Naive B cell (primary cell): ENCODE measurements around the gene LINC00237. TPM values are rescaled to one million over a fixed set of nuclear protein-coding genes. Genes with fewer than 3 reads are reported as not detected.

Experiments
- ATAC-seq, 2 donors: fragments of 150-1000 bp; cut with Tn5 transposase; 2 replicates each; pipeline ENCODE4 v1.10.0; 2021; ENCODE audit warnings: low read depth in 2 of 2, mild to moderate bottlenecking in 2 of 2, moderate library complexity in 2 of 2
- DNase-seq: peaks from one replicate; pipeline ENCODE4 v3.0.0; 2022
- H3K27ac Mint-ChIP-seq, 6 donors: one replicate each; pipeline ENCODE4 v1.8.0; 2020 to 2022; ENCODE audit warnings: mild to moderate bottlenecking in 6 of 6, mixed read lengths in 6 of 6, moderate library complexity in 5 of 6, inconsistent platforms in 2 of 6
- H3K27me3 Mint-ChIP-seq, 3 donors: one replicate each; pipeline ENCODE4 v1.8.0; 2021 to 2022; ENCODE audit warnings: mixed read lengths in 3 of 3, mild to moderate bottlenecking in 1 of 3
- H3K36me3 Mint-ChIP-seq, 2 donors: one replicate each; pipeline ENCODE4 v1.8.0; 2020 to 2022; ENCODE audit warnings: mixed read lengths in 2 of 2, inconsistent platforms in 1 of 2, mild to moderate bottlenecking in 1 of 2
- H3K4me1 Mint-ChIP-seq, 3 donors: one replicate each; pipeline ENCODE4 v1.8.0; 2020 to 2022; ENCODE audit warnings: mixed read lengths in 3 of 3, inconsistent platforms in 1 of 3, mild to moderate bottlenecking in 1 of 3, moderate library complexity in 1 of 3
- H3K4me3 Mint-ChIP-seq, 8 donors: one replicate each; pipeline ENCODE4 v1.8.0; 2020 to 2022; ENCODE audit warnings: mild to moderate bottlenecking in 8 of 8, mixed read lengths in 8 of 8, moderate library complexity in 8 of 8, inconsistent platforms in 2 of 8
- H3K9me3 Mint-ChIP-seq, 7 donors: one replicate each; pipeline ENCODE4 v1.8.0; 2020 to 2022; ENCODE audit warnings: mixed read lengths in 7 of 7, mild to moderate bottlenecking in 5 of 7, inconsistent platforms in 2 of 7, moderate library complexity in 1 of 7
- polyA plus RNA-seq, 6 donors: library from polyadenylated mRNA; unstranded; fragments of 300-500 nt; fragmentation: Illumina TruSeq; gene quantifications; one replicate each; pipeline ENCODE4 v1.2.3, GENCODE V29; 2021; ENCODE audit warnings: low read depth in 6 of 6

The LINC00237 gene
- polyA plus RNA-seq, 6 donors from 2014 or later, result 0.29 to 0.70 TPM; not detected in 4

- no peaks in the 10 kb centered on the region for H3K27me3 Mint-ChIP-seq
- DNase-seq (no peak), ATAC-seq (no peak)
- no peak overlapping the region for H3K4me3 Mint-ChIP-seq
- H3K4me1 Mint-ChIP-seq, result no peaks in the 10 kb centered on the region
- peaks cover 16 to 27% of the 10 kb centered on the region in 2 donors for H3K36me3 Mint-ChIP-seq
- peak overlapping the region in 1 of 6 donors; percentile 39 for H3K27ac Mint-ChIP-seq
- H3K9me3 Mint-ChIP-seq, result no peaks in the 10 kb centered on the region
Observed at GRCh38 chr20:21134883-21135493, 28.8 kb upstream of the LINC00237 start.

GRCh38 chr20:21133917-21134622, 27.9 kb upstream of the LINC00237 start:
- Mint-ChIP-seq H3K4me1 (no peaks in the 10 kb centered on the region), H3K27ac (no peak overlapping the region), H3K9me3 (no peaks in the 10 kb centered on the region), H3K27me3 (no peaks in the 10 kb centered on the region), H3K4me3 (no peak overlapping the region), H3K36me3 (peaks cover 14 to 25% of the 10 kb centered on the region in 2 donors)
- ATAC-seq (no peak), DNase-seq (no peak)

GRCh38 chr20:21133404-21133803, 27.2 kb upstream of the LINC00237 start:
- Mint-ChIP-seq H3K27me3 (no peaks in the 10 kb centered on the region), H3K9me3 (no peaks in the 10 kb centered on the region), H3K27ac (peak overlapping the region in 1 of 6 donors; percentile 21), H3K4me3 (no peak overlapping the region), H3K4me1 (no peaks in the 10 kb centered on the region), H3K36me3 (peaks cover 8 to 20% of the 10 kb centered on the region in 2 donors)
- ATAC-seq (no peak), DNase-seq (no peak)

GRCh38 chr20:21129861-21130260, 23.7 kb upstream of the LINC00237 start:
- no peak for DNase-seq
- peaks cover 12 to 20% (median 17%) of the 10 kb centered on the region in 3 donors for H3K4me1 Mint-ChIP-seq
- H3K27ac Mint-ChIP-seq, result no peak overlapping the region
- H3K36me3 Mint-ChIP-seq, result peaks cover 0 to 15% of the 10 kb centered on the region in 2 donors
- peak overlapping the region in 1 of 8 donors; percentile 97 for H3K4me3 Mint-ChIP-seq
- H3K9me3 Mint-ChIP-seq, result no peaks in the 10 kb centered on the region
- H3K27me3 Mint-ChIP-seq, result no peaks in the 10 kb centered on the region
- ATAC-seq, result no peak

- Mint-ChIP-seq H3K27me3 (peaks cover 0 to 5% (median 0%) of the 10 kb centered on the region in 3 donors), H3K27ac (peak overlapping the region in 3 of 6 donors; percentile 41 to 91 (median 68)), H3K36me3 (peaks cover 0 to 6% of the 10 kb centered on the region in 2 donors), H3K4me3 (peak overlapping the region in 7 of 8 donors; percentile 61 to 97 (median 92)), H3K4me1 (peaks cover 12 to 22% (median 17%) of the 10 kb centered on the region in 3 donors), H3K9me3 (no peaks in the 10 kb centered on the region)
- DNase-seq (no peak), ATAC-seq (no peak)
Observed at GRCh38 chr20:21127201-21127981, 21.2 kb upstream of the LINC00237 start.

- no peak for ATAC-seq
- peak overlapping the region; percentile 18 to 98 (median 92) for H3K27ac Mint-ChIP-seq
- no peak for DNase-seq
- peaks cover 3 to 11% (median 5%) of the 10 kb centered on the region in 3 donors for H3K27me3 Mint-ChIP-seq
- H3K36me3 Mint-ChIP-seq, result peaks cover 0 to 6% of the 10 kb centered on the region in 2 donors
- peak overlapping the region; percentile 87 to 97 (median 94) for H3K4me3 Mint-ChIP-seq
- peaks cover 12 to 22% (median 17%) of the 10 kb centered on the region in 3 donors for H3K4me1 Mint-ChIP-seq
- no peaks in the 10 kb centered on the region for H3K9me3 Mint-ChIP-seq
Observed at GRCh38 chr20:21126581-21126870, 20.4 kb upstream of the LINC00237 start.

GRCh38 chr20:21125849-21126580, 19.9 kb upstream of the LINC00237 start, which contains the start of gene KIZ:
TSS of gene KIZ (plus strand) at chr20:21126082. CDS start at chr20:21126116, 34 bp downstream.
- peaks cover 12 to 22% (median 17%) of the 10 kb centered on the region in 3 donors for H3K4me1 Mint-ChIP-seq
- H3K27ac Mint-ChIP-seq, result peak within 1 kb of the TSS; percentile 62 to 98 (median 92)
- H3K27me3 Mint-ChIP-seq, result peaks cover 3 to 13% (median 9%) of the 10 kb centered on the region in 3 donors
- peak within 1 kb of the TSS; percentile 87 to 97 (median 94) for H3K4me3 Mint-ChIP-seq
- peak; percentile 99 for DNase-seq
- ATAC-seq, result peak; percentile 95
- no peaks in the 10 kb centered on the region for H3K9me3 Mint-ChIP-seq
- H3K36me3 Mint-ChIP-seq, result peaks cover 0 to 6% of the 10 kb centered on the region in 2 donors

- peaks cover 9 to 20% (median 16%) of the 10 kb centered on the region in 3 donors for H3K27me3 Mint-ChIP-seq
- H3K36me3 Mint-ChIP-seq, result peaks cover 0 to 5% of the 10 kb centered on the region in 2 donors
- no peak for DNase-seq
- peak overlapping the region in 4 of 6 donors; percentile 2 to 91 (median 64) for H3K27ac Mint-ChIP-seq
- peak overlapping the region; percentile 87 to 97 (median 94) for H3K4me3 Mint-ChIP-seq
- ATAC-seq, result peak; percentile 1 to 2
- peaks cover 12 to 22% (median 17%) of the 10 kb centered on the region in 3 donors for H3K4me1 Mint-ChIP-seq
- H3K9me3 Mint-ChIP-seq, result peaks cover 0 to 2% (median 0%) of the 10 kb centered on the region in 7 donors
Observed at GRCh38 chr20:21125072-21125848, 19.1 kb upstream of the LINC00237 start.

GRCh38 chr20:21124190-21124589, 18.0 kb upstream of the LINC00237 start:
- Mint-ChIP-seq H3K4me3 (peak overlapping the region in 7 of 8 donors; percentile 5 to 92 (median 63)), H3K27me3 (peaks cover 10 to 21% (median 17%) of the 10 kb centered on the region in 3 donors), H3K4me1 (peaks cover 12 to 22% (median 17%) of the 10 kb centered on the region in 3 donors), H3K9me3 (peaks cover 0 to 2% (median 0%) of the 10 kb centered on the region in 7 donors), H3K36me3 (no peaks in the 10 kb centered on the region), H3K27ac (peak overlapping the region in 1 of 6 donors; percentile 56)
- no peak for ATAC-seq
- DNase-seq, result no peak

- Mint-ChIP-seq H3K4me1 (no peaks in the 10 kb centered on the region), H3K27me3 (peaks cover 42 to 73% (median 70%) of the 10 kb centered on the region in 3 donors), H3K27ac (no peak overlapping the region), H3K9me3 (peaks cover 0 to 2% (median 0%) of the 10 kb centered on the region in 7 donors), H3K4me3 (no peak overlapping the region), H3K36me3 (no peaks in the 10 kb centered on the region)
- DNase-seq, result no peak
- ATAC-seq, result no peak
Observed at GRCh38 chr20:21118782-21119181, 12.6 kb upstream of the LINC00237 start.

- ATAC-seq (no peak), DNase-seq (no peak)
- H3K4me1 Mint-ChIP-seq, result no peaks in the 10 kb centered on the region
- peaks cover 0 to 2% (median 0%) of the 10 kb centered on the region in 7 donors for H3K9me3 Mint-ChIP-seq
- H3K36me3 Mint-ChIP-seq, result no peaks in the 10 kb centered on the region
- H3K27me3 Mint-ChIP-seq, result peaks cover 46 to 78% (median 76%) of the 10 kb centered on the region in 3 donors
- no peak overlapping the region for H3K4me3 Mint-ChIP-seq
- H3K27ac Mint-ChIP-seq, result no peak overlapping the region
Observed at GRCh38 chr20:21118138-21118537, 12.0 kb upstream of the LINC00237 start.

- Mint-ChIP-seq H3K27me3 (peaks cover 49 to 83% (median 81%) of the 10 kb centered on the region in 3 donors), H3K4me1 (no peaks in the 10 kb centered on the region), H3K9me3 (peaks cover 0 to 2% (median 0%) of the 10 kb centered on the region in 7 donors), H3K27ac (no peak overlapping the region), H3K36me3 (no peaks in the 10 kb centered on the region), H3K4me3 (no peak overlapping the region)
- DNase-seq (no peak), ATAC-seq (no peak)
Observed at GRCh38 chr20:21117521-21117920, 11.4 kb upstream of the LINC00237 start.
